ENCODE data around the gene SEMA3D. TPM values are rescaled to one million over a fixed set of nuclear protein-coding genes. Genes with fewer than 3 reads are reported as not detected.

The SEMA3D gene
- total and polyA plus RNA-seq, 2 experiments from 2014 or later: 1.5 to 7.2 TPM

- Histone ChIP-seq H3K27ac (ENCODE audit: low read depth) (no peak overlapping the region), H2AFZ (no peak overlapping the region), H3K36me3 (ENCODE audit: insufficient read depth) (no peaks in the 10 kb centered on the region), H3K27me3 (ENCODE audit: insufficient read depth) (no peaks in the 10 kb centered on the region), H3K9me2 (ENCODE audit: insufficient read depth) (no peaks in the 10 kb centered on the region), H3F3A (replicated peaks; ENCODE audit: low read depth) (no peaks in the 10 kb centered on the region), H3K4me1 (ENCODE audit: insufficient read depth) (no peaks in the 10 kb centered on the region), H3K79me2 (replicated peaks; ENCODE audit: insufficient read depth) (no peaks in the 10 kb centered on the region), H3K4me3 (no peak overlapping the region), H4K20me1 (replicated peaks; ENCODE audit: insufficient read depth) (no peaks in the 10 kb centered on the region), H3K4me2 (no peak overlapping the region)
- ATAC-seq (no peak), DNase-seq (ENCODE audit: low spot score) (no peak)
- TF ChIP-seq ZNF114 (CRISPR knock-in tag; IDR thresholded peaks at IDR 0.05) (no peak), EZH2phosphoT487 (IDR thresholded peaks at IDR 0.05; ENCODE audit: unreplicated experiment) (no peak), REST (IDR thresholded peaks at IDR 0.05; ENCODE audit: unreplicated experiment) (no peak), CREB1 (CRISPR knock-in tag; IDR thresholded peaks at IDR 0.05; ENCODE audit: low read depth) (no peak)
- H3K9me3 Mint-ChIP-seq: no peaks in the 10 kb centered on the region
- no peaks in the 10 kb centered on the region for H3K27me3 Mint-ChIP-seq (ENCODE audit: insufficient read depth, low read depth, poor library complexity)
- no peaks in the 10 kb centered on the region for H3K36me3 Mint-ChIP-seq (ENCODE audit: low read depth)
- no peaks in the 10 kb centered on the region for H3K4me1 Mint-ChIP-seq
- no peak overlapping the region for H3K27ac Mint-ChIP-seq
- H3K4me3 Mint-ChIP-seq: no peak overlapping the region
Measured at GRCh38 chr7:85095366-85095765, 91.5 kb downstream of the SEMA3D start.

GRCh38 chr7:85094046-85094725, 92.7 kb downstream of the SEMA3D start:
- DNase-seq (ENCODE audit: low spot score) (no peak), ATAC-seq (no peak)
- Mint-ChIP-seq H3K27me3 (ENCODE audit: insufficient read depth, low read depth, poor library complexity) (no peaks in the 10 kb centered on the region), H3K4me3 (no peak overlapping the region), H3K9me3 (no peaks in the 10 kb centered on the region), H3K4me1 (no peaks in the 10 kb centered on the region), H3K36me3 (ENCODE audit: low read depth) (no peaks in the 10 kb centered on the region), H3K27ac (no peak overlapping the region)
- H3K4me3 ChIP-seq: no peak overlapping the region
- no peaks in the 10 kb centered on the region for H3K9me2 ChIP-seq (ENCODE audit: insufficient read depth)
- no peak overlapping the region for H2AFZ ChIP-seq
- no peaks in the 10 kb centered on the region for H3K27me3 ChIP-seq (ENCODE audit: insufficient read depth)
- H3F3A ChIP-seq (replicated peaks; ENCODE audit: low read depth): no peaks in the 10 kb centered on the region
- no peak overlapping the region for H3K27ac ChIP-seq (ENCODE audit: low read depth)
- no peaks in the 10 kb centered on the region for H3K79me2 ChIP-seq (replicated peaks; ENCODE audit: insufficient read depth)
- no peaks in the 10 kb centered on the region for H3K36me3 ChIP-seq (ENCODE audit: insufficient read depth)
- H4K20me1 ChIP-seq (replicated peaks; ENCODE audit: insufficient read depth): no peaks in the 10 kb centered on the region
- TF ChIP-seq ZNF331 (CRISPR knock-in tag; IDR thresholded peaks at IDR 0.05; ENCODE audit: low read depth): no peak
- TF ChIP-seq ZNF114 (CRISPR knock-in tag; IDR thresholded peaks at IDR 0.05): no peak
- TF ChIP-seq ZNF462 (CRISPR knock-in tag; IDR thresholded peaks at IDR 0.05): no peak
- no peak for TF ChIP-seq JUNB (IDR thresholded peaks at IDR 0.05; ENCODE audit: unreplicated experiment)
- no peak for TF ChIP-seq STAT1 (IDR thresholded peaks at IDR 0.05; ENCODE audit: unreplicated experiment)
- TF ChIP-seq EZH2 (IDR thresholded peaks at IDR 0.05; ENCODE audit: low read depth, unreplicated experiment): no peak
- TF ChIP-seq ETS1 (IDR thresholded peaks at IDR 0.05): no peak
- H3K4me2 ChIP-seq: no peak overlapping the region
- H3K4me1 ChIP-seq (ENCODE audit: insufficient read depth): no peaks in the 10 kb centered on the region

All from GM23338 (cell line).